ENCODE data around the gene FAM204A.

The FAM204A gene

DNA sequence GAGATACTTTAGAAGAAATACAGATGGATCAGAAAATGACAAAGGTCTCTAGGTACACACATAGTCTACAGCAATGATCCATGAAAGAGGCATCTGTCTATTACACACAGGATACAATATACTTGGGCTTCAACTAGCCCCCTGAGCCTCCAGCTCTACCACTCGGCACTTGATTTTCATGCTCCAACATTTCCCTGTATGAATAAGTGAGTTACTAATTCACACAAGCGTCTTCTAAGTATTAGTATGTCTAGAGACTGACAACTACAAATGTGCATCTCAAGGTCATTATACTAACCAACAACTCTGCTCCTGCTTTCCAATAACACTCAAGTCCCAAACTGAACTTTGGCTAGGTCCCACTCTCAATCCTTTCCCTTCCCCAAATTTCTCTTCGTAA, 8.3 kb downstream of the FAM204A start:
- H3K4me3 ChIP-seq (IDR thresholded peaks at IDR 0.05; ENCODE audit: insufficient read depth, low read depth, low read length) = no peak overlapping the region

DNA sequence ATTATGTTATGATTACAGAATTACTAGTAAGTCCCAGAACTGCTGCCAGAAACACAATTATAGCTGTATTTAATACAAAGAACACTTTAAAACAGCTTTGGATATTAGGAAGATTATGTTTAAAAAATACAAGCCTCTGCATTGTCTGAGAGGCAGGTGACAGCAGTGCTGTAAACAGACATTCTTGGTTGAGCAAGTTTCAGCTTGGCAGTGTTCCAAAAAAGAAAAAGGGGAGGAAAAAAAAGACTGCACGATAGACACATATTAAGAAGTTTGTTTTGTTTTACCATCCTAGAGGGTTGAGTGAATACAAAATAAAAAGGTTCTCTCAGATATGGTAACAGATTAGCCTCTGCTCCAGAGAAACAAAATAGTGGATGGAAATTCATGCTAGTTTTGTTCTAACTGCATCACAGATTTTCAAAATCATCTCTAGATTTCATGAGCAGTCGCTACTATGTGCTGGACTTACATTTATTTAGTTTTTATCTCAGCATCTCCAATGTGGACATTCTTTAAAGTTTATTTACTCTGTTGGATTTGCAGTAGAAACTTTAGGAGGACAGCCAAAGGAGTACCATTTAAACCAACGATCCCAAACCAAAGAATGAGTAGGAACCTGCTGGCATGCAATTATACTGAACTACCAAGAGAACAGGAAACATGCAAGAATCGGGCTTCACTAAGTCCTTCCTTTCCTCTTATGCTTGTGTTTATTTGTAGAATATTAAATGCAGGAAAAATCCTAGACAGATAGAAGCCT, 9.0 kb downstream of the FAM204A start:
- H4K20me1 ChIP-seq (ENCODE audit: insufficient read depth) = no peaks in the 10 kb centered on the region
- H3K4me3 ChIP-seq (IDR thresholded peaks at IDR 0.05; ENCODE audit: insufficient read depth, low read depth, low read length) = no peak overlapping the region
- TF ChIP-seq, protein P1, sequence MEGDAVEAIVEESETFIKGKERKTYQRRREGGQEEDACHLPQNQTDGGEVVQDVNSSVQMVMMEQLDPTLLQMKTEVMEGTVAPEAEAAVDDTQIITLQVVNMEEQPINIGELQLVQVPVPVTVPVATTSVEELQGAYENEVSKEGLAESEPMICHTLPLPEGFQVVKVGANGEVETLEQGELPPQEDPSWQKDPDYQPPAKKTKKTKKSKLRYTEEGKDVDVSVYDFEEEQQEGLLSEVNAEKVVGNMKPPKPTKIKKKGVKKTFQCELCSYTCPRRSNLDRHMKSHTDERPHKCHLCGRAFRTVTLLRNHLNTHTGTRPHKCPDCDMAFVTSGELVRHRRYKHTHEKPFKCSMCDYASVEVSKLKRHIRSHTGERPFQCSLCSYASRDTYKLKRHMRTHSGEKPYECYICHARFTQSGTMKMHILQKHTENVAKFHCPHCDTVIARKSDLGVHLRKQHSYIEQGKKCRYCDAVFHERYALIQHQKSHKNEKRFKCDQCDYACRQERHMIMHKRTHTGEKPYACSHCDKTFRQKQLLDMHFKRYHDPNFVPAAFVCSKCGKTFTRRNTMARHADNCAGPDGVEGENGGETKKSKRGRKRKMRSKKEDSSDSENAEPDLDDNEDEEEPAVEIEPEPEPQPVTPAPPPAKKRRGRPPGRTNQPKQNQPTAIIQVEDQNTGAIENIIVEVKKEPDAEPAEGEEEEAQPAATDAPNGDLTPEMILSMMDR (conservative IDR thresholded peaks at IDR 0.05; ENCODE audit: low read depth, low read length) = no peak
- H3K27me3 ChIP-seq (ENCODE audit: insufficient read depth, low read depth) = no peaks in the 10 kb centered on the region
- H3K4me1 ChIP-seq (ENCODE audit: low read depth, poor library complexity, severe bottlenecking) = peaks cover 26% of the 10 kb centered on the region
- H3K79me2 ChIP-seq (ENCODE audit: insufficient read depth, low read depth) = no peaks in the 10 kb centered on the region; the same call in 1 of the 2 replicates
- peaks cover 10% of the 10 kb centered on the region; the same call in 1 of the 2 replicates for H3K36me3 ChIP-seq (ENCODE audit: insufficient read depth)
- H2AFZ ChIP-seq (ENCODE audit: low read depth) = no peak overlapping the region
- peak overlapping the region; percentile 47 for H3K4me2 ChIP-seq
- H3K9ac ChIP-seq = no peak overlapping the region
- H3K27ac ChIP-seq = no peak overlapping the region; the same call in 1 of the 2 replicates

More for the DNA sequence above, 8.3 kb downstream of the FAM204A start:
- Histone ChIP-seq H2AFZ (ENCODE audit: low read depth) (no peak overlapping the region), H3K79me2 (ENCODE audit: insufficient read depth, low read depth) (peaks cover 6% of the 10 kb centered on the region; the same call in 1 of the 2 replicates), H3K27me3 (ENCODE audit: insufficient read depth, low read depth) (no peaks in the 10 kb centered on the region), H3K4me2 (peak overlapping the region; percentile 47; the same call in 1 of the 2 replicates), H3K36me3 (ENCODE audit: insufficient read depth) (peaks cover 10% of the 10 kb centered on the region; the same call in 1 of the 2 replicates), H4K20me1 (ENCODE audit: insufficient read depth) (no peaks in the 10 kb centered on the region), H3K9ac (no peak overlapping the region), H3K4me1 (ENCODE audit: low read depth, poor library complexity, severe bottlenecking) (peaks cover 26% of the 10 kb centered on the region), H3K27ac (no peak overlapping the region)
- TF ChIP-seq, protein P1 (conservative IDR thresholded peaks at IDR 0.05; ENCODE audit: low read depth, low read length) = no peak

DNA sequence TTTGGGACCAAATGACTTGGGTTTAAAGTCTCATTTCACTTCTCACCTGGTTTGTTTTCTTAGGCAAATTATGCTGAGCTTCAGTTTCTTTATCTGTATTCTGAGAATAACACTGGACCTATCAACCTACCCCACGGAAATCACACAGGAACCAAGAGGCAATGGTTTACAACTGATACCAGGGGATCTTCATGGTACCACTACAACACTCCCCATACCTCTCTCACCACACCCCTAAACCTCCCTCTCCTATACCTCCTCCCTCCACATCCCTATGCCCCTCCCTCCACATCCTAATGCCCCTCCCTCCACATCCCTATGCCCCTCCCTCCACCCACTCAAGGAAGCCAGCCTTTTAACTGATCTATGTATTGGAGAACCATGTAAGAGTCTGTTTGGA, 9.9 kb downstream of the FAM204A start:
- H4K20me1 ChIP-seq (ENCODE audit: insufficient read depth) = no peaks in the 10 kb centered on the region

DNA sequence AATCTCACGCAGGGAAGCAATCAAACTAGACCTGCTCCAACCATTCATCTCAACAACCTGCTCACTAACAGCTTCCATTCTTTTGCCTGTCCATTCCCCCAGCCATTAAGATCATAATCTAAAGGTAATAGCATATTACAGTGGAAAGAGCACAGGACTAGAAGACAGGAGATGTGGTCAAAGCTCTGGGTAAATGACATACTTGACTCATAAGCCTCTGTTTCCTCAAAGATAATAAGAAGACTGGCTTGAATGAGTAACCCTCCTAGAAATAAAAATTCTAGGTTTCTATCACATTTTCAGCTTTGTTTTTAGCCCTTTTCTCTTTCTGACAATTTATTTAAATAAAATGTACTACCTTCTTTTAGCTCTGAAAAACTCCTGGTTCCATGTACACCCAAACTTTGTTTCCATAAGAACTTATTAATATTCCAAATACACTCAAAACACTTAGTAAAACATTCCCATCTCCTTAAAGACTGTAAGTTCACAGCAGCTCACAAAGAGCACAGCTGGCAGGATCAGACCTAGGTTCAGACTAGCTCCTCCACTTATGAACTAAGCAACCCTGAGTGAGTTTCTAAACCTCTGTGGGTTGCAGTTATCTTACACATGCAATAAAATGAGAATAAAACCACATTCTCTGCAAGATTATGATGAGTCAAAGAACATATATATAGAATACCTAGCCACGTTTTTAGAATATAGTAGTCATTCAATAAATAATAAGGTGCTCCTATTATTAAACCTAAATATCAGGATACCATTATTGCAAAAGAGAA, 11.6 kb downstream of the FAM204A start:
- H3K27ac ChIP-seq = no peak overlapping the region
- H3K79me2 ChIP-seq (ENCODE audit: insufficient read depth, low read depth) = no peaks in the 10 kb centered on the region
- H3K4me2 ChIP-seq = no peak overlapping the region
- no peak overlapping the region for H3K4me3 ChIP-seq (IDR thresholded peaks at IDR 0.05; ENCODE audit: insufficient read depth, low read depth, low read length)
- no peaks in the 10 kb centered on the region for H4K20me1 ChIP-seq (ENCODE audit: insufficient read depth)
- TF ChIP-seq, protein P1 (conservative IDR thresholded peaks at IDR 0.05; ENCODE audit: low read depth, low read length) = no peak
- H3K36me3 ChIP-seq (ENCODE audit: insufficient read depth) = peaks cover 10% of the 10 kb centered on the region; the same call in 1 of the 2 replicates
- H3K27me3 ChIP-seq (ENCODE audit: insufficient read depth, low read depth) = no peaks in the 10 kb centered on the region
- H2AFZ ChIP-seq (ENCODE audit: low read depth) = no peak overlapping the region
- peaks cover 26% of the 10 kb centered on the region for H3K4me1 ChIP-seq (ENCODE audit: low read depth, poor library complexity, severe bottlenecking)
- H3K9ac ChIP-seq = no peak overlapping the region

More for the DNA sequence above, 9.9 kb downstream of the FAM204A start:
- Histone ChIP-seq H3K27me3 (ENCODE audit: insufficient read depth, low read depth) (no peaks in the 10 kb centered on the region), H3K4me2 (peak overlapping the region; percentile 47), H3K4me1 (ENCODE audit: low read depth, poor library complexity, severe bottlenecking) (peaks cover 26% of the 10 kb centered on the region), H2AFZ (ENCODE audit: low read depth) (no peak overlapping the region), H3K79me2 (ENCODE audit: insufficient read depth, low read depth) (no peaks in the 10 kb centered on the region; the same call in 1 of the 2 replicates), H3K4me3 (IDR thresholded peaks at IDR 0.05; ENCODE audit: insufficient read depth, low read depth, low read length) (no peak overlapping the region), H3K27ac (no peak overlapping the region; the same call in 1 of the 2 replicates), H3K36me3 (ENCODE audit: insufficient read depth) (peaks cover 10% of the 10 kb centered on the region; the same call in 1 of the 2 replicates), H3K9ac (no peak overlapping the region)
- TF ChIP-seq, protein P1 (conservative IDR thresholded peaks at IDR 0.05; ENCODE audit: low read depth, low read length) = no peak
